HEK293 (cell line): ENCODE measurements around the gene ICAM3.
"Not testable (repeated sequence)": the region's sequence is repeated elsewhere in the genome, so short reads cannot be mapped to it uniquely, and the experiment has no call there.

Experiments used
- CTCF ChIA-PET: fragments of 350-600 bp; formaldehyde crosslinking; extraction: SDS; loops from one replicate; lab custom pipeline; 2021; ENCODE audit warnings: antibody characterized with exemption; lab: Yijun Ruan, JAX
- POLR2A ChIA-PET: fragments of 300-600 bp; formaldehyde crosslinking; extraction: SDS; loops from one replicate; lab custom pipeline; 2020; ENCODE audit warnings: antibody characterized with exemption, inconsistent platforms; lab: Yijun Ruan, JAX
- H3K27ac ChIP-seq: fragments of 200-500 bp; sonication (Bioruptor generic); 2 replicates; pipeline ENCODE4 v1.5.1; 2014; ENCODE audit warnings: low read depth, low read length, control low read depth, inconsistent platforms; ENCODE audit errors: extremely low read depth
- H3K36me3 ChIP-seq, 2 experiments: fragments of 200-500 bp in 1 of 2; sonication (Bioruptor generic) in 1 of 2; 1 replicate in 1 of 2; 2 replicates in 1 of 2; pipeline ENCODE4 v1.5.1; 2014 to 2017; ENCODE audit warnings: inconsistent platforms in 2 of 2, low read length in 2 of 2; ENCODE audit not compliant: control insufficient read depth in 2 of 2, insufficient read depth in 1 of 2
- H3K4me1 ChIP-seq: fragments of 200-500 bp; sonication (Bioruptor generic); 2 replicates; pipeline ENCODE4 v1.5.1; 2014; ENCODE audit warnings: mild to moderate bottlenecking, low read length, inconsistent platforms; ENCODE audit not compliant: control insufficient read depth, insufficient read depth
- H3K4me3 ChIP-seq: 2 replicates; pipeline ENCODE4 v1.5.1; 2011; ENCODE audit warnings: low read depth, mild to moderate bottlenecking, control low read depth, low read length, moderate library complexity
- H3K9me3 ChIP-seq: fragments of 200-500 bp; sonication (Bioruptor generic); 2 replicates; pipeline ENCODE4 v1.5.1; 2014; ENCODE audit warnings: low read depth, low read length, inconsistent platforms; ENCODE audit not compliant: control insufficient read depth, insufficient read depth
- AEBP2 ChIP-seq: fragments of 450-650 bp; formaldehyde crosslinking; IDR thresholded peaks from 2 replicates; pipeline ENCODE4 v1.5.1; 2016; ENCODE audit warnings: missing biosample characterization, missing genetic modification characterization, borderline replicate concordance
- GLIS2 ChIP-seq: fragments of 450-650 bp; formaldehyde crosslinking; IDR thresholded peaks from 2 replicates; pipeline ENCODE4 v1.5.1; 2016; ENCODE audit warnings: missing biosample characterization, missing genetic modification characterization
- REPIN1 ChIP-seq: fragments of 450-650 bp; formaldehyde crosslinking; IDR thresholded peaks from 2 replicates; pipeline ENCODE4 v1.5.1; 2017; ENCODE audit warnings: missing biosample characterization, missing genetic modification characterization, low read depth
- ZBTB17 ChIP-seq: fragments of 450-650 bp; formaldehyde crosslinking; IDR thresholded peaks from 2 replicates; pipeline ENCODE4 v1.5.1; 2016; ENCODE audit warnings: missing biosample characterization, missing genetic modification characterization
- ZIC2 ChIP-seq: fragments of 450-650 bp; formaldehyde crosslinking; IDR thresholded peaks from 2 replicates; pipeline ENCODE4 v1.5.1; 2016; ENCODE audit warnings: missing biosample characterization, missing genetic modification characterization
- ZNF121 ChIP-seq: fragments of 450-650 bp; formaldehyde crosslinking; IDR thresholded peaks from 2 replicates; pipeline ENCODE4 v1.5.1; 2016; ENCODE audit warnings: missing biosample characterization, missing genetic modification characterization
- ZNF133 ChIP-seq: fragments of 450-650 bp; formaldehyde crosslinking; IDR thresholded peaks from 2 replicates; pipeline ENCODE4 v1.5.1; 2016; ENCODE audit warnings: missing biosample characterization, missing genetic modification characterization
- ZNF155 ChIP-seq: fragments of 450-650 bp; formaldehyde crosslinking; IDR thresholded peaks from 2 replicates; pipeline ENCODE4 v1.5.1; 2016; ENCODE audit warnings: missing biosample characterization, missing genetic modification characterization
- ZNF19 ChIP-seq: fragments of 450-650 bp; formaldehyde crosslinking; IDR thresholded peaks from 2 replicates; pipeline ENCODE4; 2016; ENCODE audit warnings: missing biosample characterization, missing genetic modification characterization, low read depth
- ZNF23 ChIP-seq: fragments of 450-650 bp; formaldehyde crosslinking; IDR thresholded peaks from 2 replicates; pipeline ENCODE4 v1.5.1; 2016; ENCODE audit warnings: missing biosample characterization, missing genetic modification characterization, borderline replicate concordance
- ZNF341 ChIP-seq: fragments of 450-650 bp; formaldehyde crosslinking; IDR thresholded peaks from 2 replicates; pipeline ENCODE4; 2016; ENCODE audit warnings: low read depth, missing biosample characterization, missing genetic modification characterization
- ZNF350 ChIP-seq: fragments of 450-650 bp; formaldehyde crosslinking; IDR thresholded peaks from 2 replicates; pipeline ENCODE4 v1.5.0; 2017; ENCODE audit warnings: missing biosample characterization, mild to moderate bottlenecking, missing genetic modification characterization
- ZNF623 ChIP-seq: fragments of 450-650 bp; formaldehyde crosslinking; IDR thresholded peaks from 2 replicates; pipeline ENCODE4 v1.5.1; 2016; ENCODE audit warnings: missing biosample characterization, missing genetic modification characterization
- ZSCAN30 ChIP-seq: fragments of 450-650 bp; IDR thresholded peaks from 2 replicates; pipeline ENCODE4 v1.5.1; 2018; ENCODE audit warnings: missing biosample characterization, mild to moderate bottlenecking, missing genetic modification characterization, moderate library complexity
- TF ChIP-seq, protein P1 (sequence below): fragments of 450-650 bp; formaldehyde crosslinking; IDR thresholded peaks from 2 replicates; pipeline ENCODE4 v1.5.1; 2016; ENCODE audit warnings: missing biosample characterization, missing genetic modification characterization, low read depth

Gene ICAM3

DNA sequence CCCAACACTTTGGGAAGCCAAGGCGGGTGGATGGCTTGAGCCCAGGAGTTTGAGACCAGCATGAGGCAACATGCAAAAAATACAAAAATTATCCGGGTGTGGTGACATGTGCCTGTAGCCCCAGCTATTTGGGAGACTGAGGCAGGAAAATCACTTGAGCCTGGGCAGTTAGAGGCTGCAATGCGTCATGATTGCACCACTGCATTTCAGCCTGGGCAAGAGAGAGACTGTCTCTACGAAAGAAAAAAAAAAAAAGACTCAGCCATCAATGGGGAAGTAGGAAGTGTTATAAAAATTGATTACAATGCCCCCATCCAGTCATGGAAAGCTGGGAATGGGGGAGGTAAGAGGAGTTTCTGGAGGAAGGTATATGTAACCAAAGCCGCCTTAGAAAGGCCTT, 35.5 kb upstream of the ICAM3 start (continued):
- TF ChIP-seq ZNF623 (no peak), GLIS2 (no peak), ZNF350 (no peak)
- TF ChIP-seq, all 188 proteins: peak for 0

DNA sequence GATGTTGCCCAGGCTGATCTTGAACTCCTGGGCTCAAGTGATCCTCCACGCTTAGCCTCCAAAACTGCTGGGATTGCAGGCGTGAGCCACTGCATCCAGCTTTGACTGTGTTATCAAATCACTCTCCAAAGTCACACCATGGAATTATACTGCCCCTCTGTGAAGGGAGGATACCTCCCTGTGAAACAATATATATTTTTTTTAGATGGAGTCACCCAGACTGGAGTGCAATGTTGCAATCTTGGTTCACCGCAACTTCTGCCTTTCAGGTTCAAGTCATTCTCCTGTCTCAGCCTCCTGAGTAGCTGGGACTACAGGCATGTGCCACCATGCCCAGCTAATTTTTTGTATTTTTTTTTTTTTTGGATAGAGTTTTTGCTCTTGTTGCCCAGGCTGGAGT, 33.3 kb upstream of the ICAM3 start:
- POLR2A ChIA-PET: interaction anchor here (0.6 to 2.0 kb wide), 2 partner anchors 8 to 35 kb away, joined by 3 to 10 read pairs; partner anchors contain the start of gene TYK2
- CTCF ChIA-PET: interaction anchor here (0.7 to 1.7 kb wide), 3 partner anchors 16 to 103 kb away, joined by 3 to 6 read pairs (median 3); no protein-coding TSS in a partner anchor
- Histone ChIP-seq H3K27ac (no peak overlapping the region), H3K4me1 (no peaks in the 10 kb centered on the region), H3K36me3 (peaks cover 29 to 59% of the 10 kb centered on the region in 2 experiments; a peak in 2 of 3 replicates), H3K4me3 (no peak overlapping the region), H3K9me3 (no peaks in the 10 kb centered on the region)
- TF ChIP-seq AEBP2 (tag by site-specific recombination): no peak
- TF ChIP-seq ZNF341 (tag by site-specific recombination): no peak

- peaks cover 22 to 79% of the 10 kb centered on the region in 2 experiments; a peak in 2 of 3 replicates for H3K36me3 ChIP-seq
- no peak for TF ChIP-seq ZNF155
- TF ChIP-seq REPIN1 (tag by site-specific recombination): no peak
- TF ChIP-seq, protein P1, sequence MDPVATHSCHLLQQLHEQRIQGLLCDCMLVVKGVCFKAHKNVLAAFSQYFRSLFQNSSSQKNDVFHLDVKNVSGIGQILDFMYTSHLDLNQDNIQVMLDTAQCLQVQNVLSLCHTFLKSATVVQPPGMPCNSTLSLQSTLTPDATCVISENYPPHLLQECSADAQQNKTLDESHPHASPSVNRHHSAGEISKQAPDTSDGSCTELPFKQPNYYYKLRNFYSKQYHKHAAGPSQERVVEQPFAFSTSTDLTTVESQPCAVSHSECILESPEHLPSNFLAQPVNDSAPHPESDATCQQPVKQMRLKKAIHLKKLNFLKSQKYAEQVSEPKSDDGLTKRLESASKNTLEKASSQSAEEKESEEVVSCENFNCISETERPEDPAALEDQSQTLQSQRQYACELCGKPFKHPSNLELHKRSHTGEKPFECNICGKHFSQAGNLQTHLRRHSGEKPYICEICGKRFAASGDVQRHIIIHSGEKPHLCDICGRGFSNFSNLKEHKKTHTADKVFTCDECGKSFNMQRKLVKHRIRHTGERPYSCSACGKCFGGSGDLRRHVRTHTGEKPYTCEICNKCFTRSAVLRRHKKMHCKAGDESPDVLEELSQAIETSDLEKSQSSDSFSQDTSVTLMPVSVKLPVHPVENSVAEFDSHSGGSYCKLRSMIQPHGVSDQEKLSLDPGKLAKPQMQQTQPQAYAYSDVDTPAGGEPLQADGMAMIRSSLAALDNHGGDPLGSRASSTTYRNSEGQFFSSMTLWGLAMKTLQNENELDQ (tag by site-specific recombination): no peak
- TF ChIP-seq ZNF133: peak; percentile 85
- no peak for TF ChIP-seq ZNF19 (tag by site-specific recombination)
- TF ChIP-seq ZNF121 (tag by site-specific recombination): no peak
- TF ChIP-seq ZIC2 (tag by site-specific recombination): no peak
- TF ChIP-seq ZSCAN30 (tag by site-specific recombination): peak; percentile 95
- H3K4me1 ChIP-seq: no peaks in the 10 kb centered on the region
- H3K4me3 ChIP-seq: no peak overlapping the region
- ChIA-PET POLR2A (interaction anchor here (1.4 kb wide), 1 partner anchor 12 kb away, joined by 5 read pairs; the partner anchor contains the start of gene TYK2), CTCF (interaction anchor here (0.6 kb wide), 2 partner anchors 32 to 74 kb away, joined by 3 read pairs; no protein-coding TSS in a partner anchor)
- no peak overlapping the region for H3K27ac ChIP-seq
- H3K9me3 ChIP-seq: no peaks in the 10 kb centered on the region
These were observed 28.8 kb upstream of the ICAM3 start for GRCh38 chr19:10368101-10368803.

GRCh38 chr19:10366950-10367512, 27.6 kb upstream of the ICAM3 start:
- H3K4me3 ChIP-seq, H3K9me3 ChIP-seq, H3K4me1 ChIP-seq, H3K27ac ChIP-seq: not testable (repeated sequence)
- CTCF ChIA-PET: interaction anchor here (0.7 kb wide), 1 partner anchor 60 kb away, joined by 3 read pairs; no protein-coding TSS in a partner anchor
- H3K36me3 ChIP-seq: peaks cover 15 to 84% of the 10 kb centered on the region in 2 experiments; a peak in 2 of 3 replicates
- TF ChIP-seq ZNF23 (tag by site-specific recombination): peak; percentile 82; the same call in 1 of the 2 replicates
- TF ChIP-seq ZBTB17 (tag by site-specific recombination): peak; percentile 83
- TF ChIP-seq, all 188 proteins: peak for 2; not testable (repeated sequence) for 186
- POLR2A ChIA-PET: interaction anchor here (1.6 kb wide), 1 partner anchor 13 kb away, joined by 10 read pairs; the partner anchor contains the start of gene TYK2
